BE2C (cell line): Measurements from ENCODE around the gene ESRRA.
"Not testable (repeated sequence)": the region's sequence is repeated elsewhere in the genome, so short reads cannot be mapped to it uniquely, and the experiment has no call there.

ENCODE experiments used
- DNase-seq: peaks from one replicate; pipeline ENCODE4 v3.0.0-alpha.2; 2020
- H3K27me3 ChIP-seq: fragments of 250-450 bp; sonication (Bioruptor Pico); 2 replicates; pipeline ENCODE4 v1.5.1; 2020; ENCODE audit warnings: mild to moderate bottlenecking
- H3K36me3 ChIP-seq: fragments of 250-450 bp; sonication (Bioruptor Pico); 2 replicates; pipeline ENCODE4 v1.5.1; 2020; ENCODE audit warnings: mild to moderate bottlenecking
- H3K4me1 ChIP-seq: fragments of 250-450 bp; sonication (Bioruptor Pico); 2 replicates; pipeline ENCODE4 v1.5.1; 2020
- H3K4me3 ChIP-seq: 2 replicates; pipeline ENCODE4 v1.5.1; 2011; ENCODE audit warnings: low read depth, low read length
- H3K9me3 ChIP-seq: fragments of 250-450 bp; sonication (Bioruptor Pico); 2 replicates; pipeline ENCODE4 v1.5.1; 2020
- CTCF ChIP-seq: IDR thresholded peaks from 2 replicates; pipeline ENCODE4 v1.5.1; 2012; ENCODE audit warnings: mild to moderate bottlenecking, low read depth, low read length

The ESRRA gene

GRCh38 chr11:64306563-64306875 is 1.2 kb downstream of the ESRRA start:
- no peak for DNase-seq
- TF ChIP-seq CTCF: no peak

GRCh38 chr11:64306876-64307622 is 1.7 kb downstream of the ESRRA start:
- no peak for DNase-seq
- H3K4me1 ChIP-seq: no peaks in the 10 kb centered on the region
- no peaks in the 10 kb centered on the region for H3K9me3 ChIP-seq
- peak overlapping the region; percentile 69 for H3K4me3 ChIP-seq
- H3K36me3 ChIP-seq: no peaks in the 10 kb centered on the region
- no peaks in the 10 kb centered on the region for H3K27me3 ChIP-seq
- no peak for TF ChIP-seq CTCF

More at GRCh38 chr11:64306563-64306875, 1.2 kb downstream of the ESRRA start:
- peak overlapping the region; percentile 69 for H3K4me3 ChIP-seq
- H3K4me1 ChIP-seq: no peaks in the 10 kb centered on the region
- no peaks in the 10 kb centered on the region for H3K36me3 ChIP-seq
- no peaks in the 10 kb centered on the region for H3K27me3 ChIP-seq
- H3K9me3 ChIP-seq: no peaks in the 10 kb centered on the region

- H3K4me1 ChIP-seq, H3K27me3 ChIP-seq, DNase-seq, H3K36me3 ChIP-seq, H3K4me3 ChIP-seq, H3K9me3 ChIP-seq: not testable (repeated sequence)
Observed at GRCh38 chr11:64307795-64308194, 2.5 kb downstream of the ESRRA start.

DNA sequence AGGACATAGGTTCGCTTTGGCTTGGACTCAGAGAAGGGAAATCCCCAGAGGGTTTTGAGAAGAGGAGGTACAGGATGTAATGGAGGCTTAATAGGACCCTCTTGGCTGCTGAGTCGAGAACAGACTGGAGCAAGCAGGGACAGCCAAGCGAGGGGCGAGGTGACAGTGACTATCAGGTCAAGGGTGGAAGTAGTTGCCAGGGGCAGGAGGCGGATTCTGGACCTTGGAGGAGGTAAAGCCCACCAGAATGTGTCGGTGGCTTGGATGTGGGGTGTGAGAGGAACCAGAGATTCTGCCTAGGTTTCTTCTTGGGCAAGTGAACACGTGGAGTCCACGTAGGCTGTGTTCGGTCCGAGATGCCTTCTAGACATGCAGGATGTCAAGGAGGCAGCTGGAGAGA is 7.6 kb downstream of the ESRRA start:
- TF ChIP-seq CTCF: no peak
- Histone ChIP-seq H3K4me1 (no peaks in the 10 kb centered on the region), H3K27me3 (no peaks in the 10 kb centered on the region), H3K4me3 (no peak overlapping the region), H3K9me3 (no peaks in the 10 kb centered on the region), H3K36me3 (0 out of 2 replicates have a peak, but pooled peaks cover 6% of the 10 kb centered on the region)
- DNase-seq: no peak

DNA sequence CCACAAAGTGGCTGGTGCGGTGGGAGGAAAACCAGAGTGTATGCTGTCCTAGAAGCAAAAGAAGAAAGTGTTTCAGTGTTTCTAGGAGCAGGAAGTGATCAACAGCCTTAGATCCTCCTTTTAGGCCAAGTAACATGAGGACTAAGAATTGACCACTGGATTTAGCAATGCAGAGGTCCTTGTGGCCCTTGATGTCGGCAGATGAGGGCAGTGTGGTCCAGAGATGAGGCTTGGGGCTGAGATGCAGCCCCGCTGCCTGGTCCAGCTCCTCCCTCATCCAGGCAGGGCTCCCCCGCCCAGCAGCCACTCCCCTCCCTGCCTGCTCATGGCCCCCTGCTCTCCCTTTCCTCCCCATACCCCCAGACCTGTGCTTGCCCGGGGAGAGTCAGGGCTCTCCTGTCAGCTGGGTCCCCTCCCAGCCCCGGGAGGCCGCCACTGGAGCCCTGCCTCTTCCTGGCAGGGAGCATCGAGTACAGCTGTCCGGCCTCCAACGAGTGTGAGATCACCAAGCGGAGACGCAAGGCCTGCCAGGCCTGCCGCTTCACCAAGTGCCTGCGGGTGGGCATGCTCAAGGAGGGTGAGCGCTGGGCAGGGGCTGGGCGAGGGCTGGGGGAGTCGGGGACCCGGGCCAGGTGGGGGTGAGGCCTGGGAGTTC is 8.3 kb downstream of the ESRRA start:
- no peak for DNase-seq
- no peaks in the 10 kb centered on the region for H3K9me3 ChIP-seq
- H3K36me3 ChIP-seq: 0 out of 2 replicates have a peak, but pooled peaks cover 6% of the 10 kb centered on the region
- no peak for TF ChIP-seq CTCF
- no peaks in the 10 kb centered on the region for H3K4me1 ChIP-seq
- H3K4me3 ChIP-seq: no peak overlapping the region
- no peaks in the 10 kb centered on the region for H3K27me3 ChIP-seq

DNA sequence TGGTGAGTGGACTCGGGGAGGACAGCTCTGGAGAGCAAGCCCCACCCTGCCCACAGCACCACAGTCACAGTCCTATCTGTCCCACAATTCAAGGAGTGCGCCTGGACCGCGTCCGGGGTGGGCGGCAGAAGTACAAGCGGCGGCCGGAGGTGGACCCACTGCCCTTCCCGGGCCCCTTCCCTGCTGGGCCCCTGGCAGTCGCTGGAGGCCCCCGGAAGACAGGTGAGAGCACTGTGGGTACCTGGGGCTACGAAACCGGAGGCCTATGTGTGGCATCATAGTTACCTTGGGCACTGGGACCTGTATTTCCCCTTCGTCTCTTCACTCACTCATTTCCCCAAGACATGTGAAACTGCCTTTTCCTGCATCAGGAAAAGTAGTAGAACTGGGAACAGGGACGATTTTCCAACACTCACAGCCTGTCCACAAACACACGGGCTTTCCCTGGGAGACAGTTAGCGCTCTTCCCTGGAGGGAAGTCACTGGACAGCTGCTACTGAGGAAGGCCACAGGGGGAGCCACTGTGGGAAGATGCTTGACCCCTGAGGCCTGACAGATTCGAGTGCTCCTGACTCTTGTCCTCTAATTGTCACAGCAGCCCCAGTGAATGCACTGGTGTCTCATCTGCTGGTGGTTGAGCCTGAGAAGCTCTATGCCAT is 9.0 kb downstream of the ESRRA start:
- Histone ChIP-seq H3K9me3 (no peaks in the 10 kb centered on the region), H3K27me3 (no peaks in the 10 kb centered on the region), H3K4me3 (no peak overlapping the region), H3K36me3 (0 out of 2 replicates have a peak, but pooled peaks cover 6% of the 10 kb centered on the region), H3K4me1 (no peaks in the 10 kb centered on the region)
- TF ChIP-seq CTCF: 0 out of 2 replicates have a peak, but pooled peaks have one; percentile 19
- no peak for DNase-seq
